ENCODE results near the gene ING5.

The ING5 gene

GRCh38 chr2:241666627-241667400, 35.0 kb upstream of the ING5 start:
- TF ChIP-seq CTCF (conservative IDR thresholded peaks at IDR 0.05; ENCODE audit: low read length), result no peak
- H3K4me3 ChIP-seq (ENCODE audit: low read length), result no peak overlapping the region
- no peak for DNase-seq (ENCODE audit: low read depth)

- no peak for TF ChIP-seq CTCF (conservative IDR thresholded peaks at IDR 0.05; ENCODE audit: low read length)
- no peak for DNase-seq (ENCODE audit: low read depth)
Measured at GRCh38 chr2:241668354-241668753, 33.5 kb upstream of the ING5 start.

GRCh38 chr2:241668839-241669238, 33.0 kb upstream of the ING5 start:
- TF ChIP-seq CTCF (conservative IDR thresholded peaks at IDR 0.05; ENCODE audit: low read length), result no peak
- no peak overlapping the region for H3K4me3 ChIP-seq (ENCODE audit: low read length)

More at GRCh38 chr2:241668354-241668753, 33.5 kb upstream of the ING5 start:
- H3K4me3 ChIP-seq (ENCODE audit: low read length), result no peak overlapping the region

GRCh38 chr2:241670333-241671110, 31.3 kb upstream of the ING5 start:
- DNase-seq (ENCODE audit: low read depth), result no peak
- no peak overlapping the region for H3K4me3 ChIP-seq (ENCODE audit: low read length)
- no peak for TF ChIP-seq CTCF (conservative IDR thresholded peaks at IDR 0.05; ENCODE audit: low read length)

More at GRCh38 chr2:241668839-241669238, 33.0 kb upstream of the ING5 start:
- DNase-seq (ENCODE audit: low read depth), result no peak

GRCh38 chr2:241671457-241672240, 30.2 kb upstream of the ING5 start:
- no peak for DNase-seq (ENCODE audit: low read depth)
- no peak for TF ChIP-seq CTCF (conservative IDR thresholded peaks at IDR 0.05; ENCODE audit: low read length)
- H3K4me3 ChIP-seq (ENCODE audit: low read length), result no peak overlapping the region

GRCh38 chr2:241672243-241673188, 29.3 kb upstream of the ING5 start:
- no peak for TF ChIP-seq CTCF (conservative IDR thresholded peaks at IDR 0.05; ENCODE audit: low read length)
- DNase-seq (ENCODE audit: low read depth), result no peak
- no peak overlapping the region for H3K4me3 ChIP-seq (ENCODE audit: low read length)
